ENCODE data around the gene ZNF681. TPM values are rescaled to one million over a fixed set of nuclear protein-coding genes. Genes with fewer than 3 reads are reported as not detected.

The ZNF681 gene
- total RNA-seq, 1 experiment from 2014 or later: 2.4 TPM

- Histone ChIP-seq H3K79me2 (ENCODE audit: low read depth) (no peaks in the 10 kb centered on the region), H3K4me3 (no peak overlapping the region), H3K27me3 (ENCODE audit: insufficient read depth, low read depth) (no peaks in the 10 kb centered on the region), H3K36me3 (ENCODE audit: low read depth) (peaks cover 4% of the 10 kb centered on the region; the same call in 1 of the 2 replicates), H2AFZ (no peak overlapping the region), H4K20me1 (ENCODE audit: insufficient read depth) (no peaks in the 10 kb centered on the region), H3K9me3 (ENCODE audit: insufficient read depth, low read depth) (peaks cover 15% of the 10 kb centered on the region), H3K27ac (no peak overlapping the region), H3K9me2 (ENCODE audit: insufficient read depth) (no peaks in the 10 kb centered on the region), H3K4me2 (no peak overlapping the region), H3K4me1 (replicated peaks; ENCODE audit: insufficient read depth) (no peaks in the 10 kb centered on the region), H3F3A (ENCODE audit: insufficient read depth, low read depth) (peaks cover 6% of the 10 kb centered on the region; the same call in 1 of the 2 replicates)
- intact Hi-C loops (cut with micrococcal nuclease; ENCODE audit: unreplicated experiment): no loop called here
- no peak for DNase-seq
- no peak for TF ChIP-seq CTCF (conservative IDR thresholded peaks at IDR 0.05)
- no peak for TF ChIP-seq EZH2 (IDR thresholded peaks at IDR 0.05; ENCODE audit: low read depth)
- BruUV-seq (replicated peaks): no TSS peak
- CTCF ChIA-PET: no interaction called here
- POLR2A ChIA-PET (ENCODE audit: unreplicated experiment): no interaction called here
Measured at GRCh38 chr19:23801803-23802202, 43.1 kb upstream of the ZNF681 start.

GRCh38 chr19:23800868-23801267, 42.2 kb upstream of the ZNF681 start:
- POLR2A ChIA-PET (ENCODE audit: unreplicated experiment): no interaction called here
- BruUV-seq (replicated peaks): no TSS peak

DNA sequence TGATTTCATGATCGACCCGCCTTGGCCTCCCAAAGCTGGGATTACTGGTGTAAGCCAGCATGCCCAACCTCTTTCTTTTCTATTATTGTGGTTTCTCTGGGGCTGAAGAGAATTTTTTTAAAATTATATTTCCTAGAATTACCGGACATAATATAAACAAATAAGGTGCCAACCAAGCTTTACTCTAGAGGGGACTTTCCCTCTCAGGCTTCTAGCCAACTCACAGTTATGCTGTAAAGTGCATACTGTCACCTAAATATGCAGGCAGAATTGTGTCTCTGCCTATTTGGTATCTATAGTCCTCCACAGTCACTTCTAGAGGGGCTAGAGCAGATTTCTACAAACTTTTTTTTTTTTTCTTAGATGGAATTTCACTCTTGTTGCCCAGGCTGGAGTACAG, 41.6 kb upstream of the ZNF681 start:
- no peak overlapping the region for H2AFZ ChIP-seq
- H3K9me2 ChIP-seq (ENCODE audit: insufficient read depth): no peaks in the 10 kb centered on the region
- intact Hi-C loops (cut with micrococcal nuclease; ENCODE audit: unreplicated experiment): no loop called here
- TF ChIP-seq CTCF (conservative IDR thresholded peaks at IDR 0.05) (no peak), EZH2 (IDR thresholded peaks at IDR 0.05; ENCODE audit: low read depth) (no peak)
- H3K27me3 ChIP-seq (ENCODE audit: insufficient read depth, low read depth): no peaks in the 10 kb centered on the region
- no peaks in the 10 kb centered on the region for H3F3A ChIP-seq (ENCODE audit: insufficient read depth, low read depth)
- ChIA-PET CTCF (no interaction called here), POLR2A (ENCODE audit: unreplicated experiment) (no interaction called here)
- BruUV-seq (replicated peaks): no TSS peak
- no peaks in the 10 kb centered on the region for H3K4me1 ChIP-seq (replicated peaks; ENCODE audit: insufficient read depth)
- H4K20me1 ChIP-seq (ENCODE audit: insufficient read depth): no peaks in the 10 kb centered on the region
- 0 out of 2 replicates have a peak, but pooled peaks cover 4% of the 10 kb centered on the region for H3K36me3 ChIP-seq (ENCODE audit: low read depth)
- H3K27ac ChIP-seq: no peak overlapping the region
- H3K4me2 ChIP-seq: no peak overlapping the region
- no peak overlapping the region for H3K4me3 ChIP-seq
- peaks cover 26% of the 10 kb centered on the region for H3K9me3 ChIP-seq (ENCODE audit: insufficient read depth, low read depth)
- H3K79me2 ChIP-seq (ENCODE audit: low read depth): 0 out of 2 replicates have a peak, but pooled peaks cover 5% of the 10 kb centered on the region
- DNase-seq: no peak

More at GRCh38 chr19:23800868-23801267, 42.2 kb upstream of the ZNF681 start:
- no peaks in the 10 kb centered on the region for H3K79me2 ChIP-seq (ENCODE audit: low read depth)
- H3K4me1 ChIP-seq (replicated peaks; ENCODE audit: insufficient read depth): no peaks in the 10 kb centered on the region
- H2AFZ ChIP-seq: no peak overlapping the region
- no peak overlapping the region for H3K4me3 ChIP-seq
- no peak overlapping the region for H3K27ac ChIP-seq
- H3K9me2 ChIP-seq (ENCODE audit: insufficient read depth): no peaks in the 10 kb centered on the region
- no peak for DNase-seq
- CTCF ChIA-PET: no interaction called here
- no peak overlapping the region for H3K4me2 ChIP-seq
- H3K9me3 ChIP-seq (ENCODE audit: insufficient read depth, low read depth): peaks cover 21% of the 10 kb centered on the region
- no peaks in the 10 kb centered on the region for H4K20me1 ChIP-seq (ENCODE audit: insufficient read depth)
- H3K27me3 ChIP-seq (ENCODE audit: insufficient read depth, low read depth): no peaks in the 10 kb centered on the region
- 0 out of 2 replicates have a peak, but pooled peaks cover 4% of the 10 kb centered on the region for H3K36me3 ChIP-seq (ENCODE audit: low read depth)
- no peaks in the 10 kb centered on the region for H3F3A ChIP-seq (ENCODE audit: insufficient read depth, low read depth)
- TF ChIP-seq EZH2 (IDR thresholded peaks at IDR 0.05; ENCODE audit: low read depth): no peak
- no peak for TF ChIP-seq CTCF (conservative IDR thresholded peaks at IDR 0.05)
- intact Hi-C loops (cut with micrococcal nuclease; ENCODE audit: unreplicated experiment): no loop called here

All from PC-9 (cell line).